ENCODE measurements around the gene UBTF.
A peak's percentile ranks its signal among the peaks of the same experiment; 100 is the strongest.

UBTF gene

GRCh38 chr17:44197980-44198720, 21.3 kb downstream of the UBTF start:
- DNase-seq (ENCODE audit: low read depth), result no peak

DNA sequence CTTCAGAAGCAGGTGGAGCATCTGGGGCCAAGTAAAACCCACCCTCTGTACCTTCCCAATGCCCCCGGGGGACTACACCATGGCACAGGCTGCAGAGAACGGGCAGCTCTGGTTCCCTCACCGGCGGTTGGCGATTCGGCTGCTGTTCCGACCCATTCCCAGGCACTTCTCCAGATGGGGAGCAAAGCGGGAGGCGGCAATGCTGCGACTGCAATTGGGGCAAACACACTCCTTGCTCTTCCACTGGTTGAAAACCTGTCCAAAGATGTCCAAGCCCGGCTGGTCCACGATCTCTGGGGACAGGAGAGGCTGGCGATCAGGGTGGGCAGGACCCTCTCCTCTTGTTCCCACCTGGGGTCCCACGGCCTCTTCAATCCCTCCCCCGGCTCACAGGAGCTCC, 22.4 kb downstream of the UBTF start:
- DNase-seq (ENCODE audit: low read depth), result no peak

GRCh38 chr17:44193326-44194084, 26.0 kb downstream of the UBTF start:
- no peak for DNase-seq (ENCODE audit: low read depth)

DNA sequence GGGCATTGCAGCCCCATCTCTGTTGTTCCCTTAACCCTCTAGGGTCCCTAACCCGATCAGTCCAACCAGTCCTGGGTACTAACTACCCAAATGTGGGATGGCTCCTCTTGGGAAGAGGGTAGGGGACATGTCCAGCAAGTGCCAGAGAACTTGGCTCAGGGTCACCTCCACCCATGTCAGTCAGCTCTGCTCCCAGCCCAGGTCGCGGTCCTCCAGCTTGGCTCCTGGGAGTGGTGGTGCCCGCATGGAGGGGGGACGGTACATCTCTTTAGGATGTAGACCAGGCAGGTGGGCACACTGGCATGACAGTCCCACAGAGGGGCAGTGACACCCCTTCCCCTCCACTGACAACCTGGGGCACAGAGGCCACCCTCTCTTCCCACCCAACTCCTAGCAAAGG, 26.7 kb downstream of the UBTF start:
- DNase-seq (ENCODE audit: low read depth), result no peak

GRCh38 chr17:44191941-44192496, 27.5 kb downstream of the UBTF start:
- no peak for DNase-seq (ENCODE audit: low read depth)

- DNase-seq (ENCODE audit: low read depth), result no peak
Observed at GRCh38 chr17:44191369-44191768, 28.1 kb downstream of the UBTF start.

- DNase-seq (ENCODE audit: low read depth), result no peak
Observed at GRCh38 chr17:44190481-44190880, 29.0 kb downstream of the UBTF start.

DNA sequence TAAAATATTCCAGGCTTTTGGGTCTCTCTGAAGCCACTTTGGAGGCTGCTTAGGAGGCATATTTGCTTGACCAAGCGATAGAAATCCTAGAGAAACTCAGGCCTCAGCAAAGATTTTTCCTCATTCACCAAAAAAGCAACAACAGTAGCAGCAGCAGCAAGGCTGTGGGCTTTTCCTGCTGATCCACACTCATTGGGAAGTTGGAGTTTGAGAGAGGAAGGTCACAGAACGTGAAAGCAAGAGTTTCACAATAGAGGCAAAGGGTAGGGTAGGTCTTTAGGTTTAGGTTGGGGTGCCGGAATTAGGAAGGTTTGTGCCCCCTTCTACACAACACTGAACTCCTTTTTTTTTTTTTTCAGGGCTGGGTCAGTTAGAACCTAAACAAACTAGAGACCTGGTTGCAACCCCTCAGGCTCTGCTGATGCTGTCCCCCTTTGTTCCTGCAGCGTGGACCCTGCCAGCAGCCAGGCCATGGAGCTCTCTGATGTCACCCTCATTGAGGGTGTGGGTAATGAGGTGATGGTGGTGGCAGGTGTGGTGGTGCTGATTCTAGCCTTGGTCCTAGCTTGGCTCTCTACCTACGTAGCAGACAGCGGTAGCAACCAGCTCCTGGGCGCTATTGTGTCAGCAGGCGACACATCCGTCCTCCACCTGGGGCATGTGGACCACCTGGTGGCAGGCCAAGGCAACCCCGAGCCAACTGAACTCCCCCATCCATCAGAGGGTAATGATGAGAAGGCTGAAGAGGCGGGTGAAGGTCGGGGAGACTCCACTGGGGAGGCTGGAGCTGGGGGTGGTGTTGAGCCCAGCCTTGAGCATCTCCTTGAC, 30.7 kb downstream of the UBTF start:
- no peak for DNase-seq (ENCODE audit: low read depth)

DNA sequence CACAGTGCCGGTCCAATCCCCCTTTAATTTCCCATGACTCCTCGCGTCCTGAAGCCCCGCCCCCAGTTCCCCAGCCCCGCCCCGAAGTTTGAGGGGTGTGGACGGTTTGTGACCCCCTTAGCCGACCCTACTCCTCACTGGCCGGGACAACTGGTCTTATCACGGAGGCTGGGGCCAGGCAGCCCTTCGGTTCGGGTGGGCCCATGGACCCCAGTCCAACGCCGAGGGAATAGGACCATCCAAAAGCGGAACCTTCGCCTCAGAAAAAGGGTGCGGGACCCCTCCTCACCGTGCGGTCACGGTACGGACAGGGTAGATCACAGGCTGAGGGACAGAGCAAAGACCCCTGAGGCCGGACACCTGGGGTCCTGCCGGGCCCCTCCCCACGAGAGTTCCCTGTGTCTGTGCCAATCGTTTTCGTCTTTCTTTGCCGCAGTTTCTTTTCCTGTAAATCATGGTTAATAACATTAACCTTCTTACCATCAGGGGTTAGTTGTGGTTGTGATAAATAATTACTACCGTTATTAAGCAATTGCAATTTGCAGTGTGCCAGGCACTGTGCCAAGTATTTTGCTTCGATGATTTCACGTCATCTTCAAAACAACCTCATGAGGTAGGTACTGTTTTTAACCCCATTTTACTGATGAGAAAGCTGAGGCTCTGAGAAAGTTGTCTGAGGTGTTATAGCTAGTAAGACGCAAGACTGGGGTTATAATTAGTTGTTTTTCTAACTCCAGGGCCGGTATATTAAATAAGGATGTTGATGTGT, 32.2 kb downstream of the UBTF start:
- no peak for DNase-seq (ENCODE audit: low read depth)

- DNase-seq (ENCODE audit: low read depth), result peak; percentile 99
Observed at GRCh38 chr17:44186307-44187130, 33.0 kb downstream of the UBTF start, which contains the start of gene TMUB2. TSS of gene TMUB2 (plus strand) at chr17:44186972. CDS start at chr17:44187709, 737 bp downstream.

- DNase-seq (ENCODE audit: low read depth), result no peak
Observed at GRCh38 chr17:44184212-44184810, 35.2 kb downstream of the UBTF start.

DNA sequence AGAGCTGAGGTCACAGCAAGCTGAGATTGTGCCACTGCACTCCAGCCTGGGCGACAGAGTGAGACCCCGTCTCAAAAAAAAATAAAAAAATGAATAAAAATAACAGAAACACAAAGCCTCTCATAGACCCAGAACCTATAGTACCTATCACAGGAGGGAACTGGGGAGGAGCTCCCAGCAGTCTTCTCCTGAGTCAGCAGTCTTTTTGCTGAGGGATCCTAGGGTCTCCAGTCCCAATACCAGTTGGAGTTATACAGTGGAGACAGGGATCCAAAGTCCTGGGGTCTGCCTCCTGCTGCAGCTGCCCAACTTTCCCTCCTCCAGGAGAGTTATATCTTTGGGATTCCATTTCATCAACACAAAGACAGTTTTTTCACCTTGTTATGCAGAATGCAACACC, 36.5 kb downstream of the UBTF start:
- no peak for DNase-seq (ENCODE audit: low read depth)

DNA sequence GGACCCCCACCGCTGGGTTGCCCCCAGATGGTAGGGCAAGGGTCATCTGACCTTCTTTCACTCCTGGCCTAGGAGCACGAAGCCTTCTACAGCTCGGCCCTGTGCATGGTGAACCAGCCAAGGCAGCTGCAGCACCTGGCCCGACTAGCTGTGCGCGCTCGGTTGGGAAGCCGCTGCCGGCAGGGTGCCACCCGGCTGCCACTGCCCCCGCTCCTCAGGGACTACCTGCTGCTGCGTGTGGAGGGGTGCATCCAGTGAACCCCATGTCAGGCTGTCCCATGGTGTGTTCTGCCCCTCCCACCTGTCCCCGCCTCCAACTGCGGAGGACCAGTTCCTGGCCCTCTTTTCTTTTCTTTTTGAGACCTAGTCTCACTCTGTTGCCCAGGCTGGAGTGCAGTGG, 41.3 kb downstream of the UBTF start:
- no peak for DNase-seq (ENCODE audit: low read depth)

GRCh38 chr17:44177640-44178039, 41.8 kb downstream of the UBTF start:
- DNase-seq (ENCODE audit: low read depth), result no peak

GRCh38 chr17:44176671-44177501, 42.6 kb downstream of the UBTF start:
- DNase-seq (ENCODE audit: low read depth), result no peak

DNA sequence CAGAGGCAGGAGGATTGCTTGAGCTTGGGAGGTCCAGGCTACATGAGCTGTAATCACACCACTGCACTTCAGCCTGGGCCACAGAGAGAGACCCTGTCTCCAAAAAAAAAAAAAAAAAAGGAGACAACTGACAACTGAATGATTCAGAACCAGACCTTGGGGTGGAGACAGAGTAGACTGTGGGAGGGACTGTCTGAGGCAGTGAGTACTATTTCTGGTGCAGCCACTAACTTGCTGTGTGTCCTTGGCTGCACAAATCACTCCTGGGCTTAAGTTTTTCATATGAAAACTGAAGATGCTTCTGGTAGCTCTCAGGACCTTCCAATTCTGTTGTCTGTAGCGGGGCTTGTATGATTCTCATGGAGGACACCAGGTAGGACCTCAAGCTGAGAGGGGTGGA, 43.2 kb downstream of the UBTF start:
- DNase-seq (ENCODE audit: low read depth), result no peak

GRCh38 chr17:44174427-44174826, 45.0 kb downstream of the UBTF start:
- DNase-seq (ENCODE audit: low read depth), result no peak

DNA sequence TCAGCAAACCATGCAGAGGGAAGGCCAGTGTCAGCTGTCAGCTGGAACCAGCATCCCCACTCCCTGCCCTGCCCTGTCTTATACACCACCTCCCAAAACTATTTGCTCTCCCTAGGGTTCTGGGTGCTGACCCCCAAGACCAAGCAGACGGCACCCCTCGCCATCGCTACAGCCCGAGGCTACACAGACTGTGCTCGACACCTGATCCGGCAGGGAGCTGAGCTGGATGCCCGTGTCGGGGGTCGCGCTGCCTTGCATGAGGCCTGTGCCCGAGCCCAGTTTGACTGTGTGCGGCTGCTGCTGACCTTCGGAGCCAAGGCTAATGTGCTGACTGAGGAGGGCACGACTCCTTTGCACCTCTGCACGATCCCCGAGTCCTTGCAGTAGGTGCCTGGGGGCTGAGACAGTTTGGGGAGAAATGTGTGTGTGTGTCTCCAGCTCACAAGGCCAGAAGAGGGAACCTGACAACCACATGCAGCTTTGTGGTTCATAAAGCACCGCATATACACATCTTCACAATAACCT, 47.5 kb downstream of the UBTF start:
- no peak for DNase-seq (ENCODE audit: low read depth)
